GM21529 (cell line): Measurements from ENCODE around the gene NPR3.

Experiments
- ATAC-seq: cut with Tn5 transposase; IDR thresholded peaks from one replicate; pipeline ENCODE4 v1.9.1; 2021; ENCODE audit not compliant: unreplicated experiment

NPR3 gene, protein sequence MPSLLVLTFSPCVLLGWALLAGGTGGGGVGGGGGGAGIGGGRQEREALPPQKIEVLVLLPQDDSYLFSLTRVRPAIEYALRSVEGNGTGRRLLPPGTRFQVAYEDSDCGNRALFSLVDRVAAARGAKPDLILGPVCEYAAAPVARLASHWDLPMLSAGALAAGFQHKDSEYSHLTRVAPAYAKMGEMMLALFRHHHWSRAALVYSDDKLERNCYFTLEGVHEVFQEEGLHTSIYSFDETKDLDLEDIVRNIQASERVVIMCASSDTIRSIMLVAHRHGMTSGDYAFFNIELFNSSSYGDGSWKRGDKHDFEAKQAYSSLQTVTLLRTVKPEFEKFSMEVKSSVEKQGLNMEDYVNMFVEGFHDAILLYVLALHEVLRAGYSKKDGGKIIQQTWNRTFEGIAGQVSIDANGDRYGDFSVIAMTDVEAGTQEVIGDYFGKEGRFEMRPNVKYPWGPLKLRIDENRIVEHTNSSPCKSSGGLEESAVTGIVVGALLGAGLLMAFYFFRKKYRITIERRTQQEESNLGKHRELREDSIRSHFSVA

GRCh38 chr5:32710550-32711361 lies at the start of gene NPR3:
Gene NPR3, plus strand, starts transcription at chr5:32711321. Its CDS starts 456 bp downstream, at chr5:32711777.
- ATAC-seq, result no peak

- ATAC-seq, result no peak
These were observed 46.6 kb upstream of the NPR3 start for GRCh38 chr5:32664523-32664922.

- ATAC-seq, result no peak
These were observed 42.6 kb upstream of the NPR3 start for GRCh38 chr5:32668552-32668951.

DNA sequence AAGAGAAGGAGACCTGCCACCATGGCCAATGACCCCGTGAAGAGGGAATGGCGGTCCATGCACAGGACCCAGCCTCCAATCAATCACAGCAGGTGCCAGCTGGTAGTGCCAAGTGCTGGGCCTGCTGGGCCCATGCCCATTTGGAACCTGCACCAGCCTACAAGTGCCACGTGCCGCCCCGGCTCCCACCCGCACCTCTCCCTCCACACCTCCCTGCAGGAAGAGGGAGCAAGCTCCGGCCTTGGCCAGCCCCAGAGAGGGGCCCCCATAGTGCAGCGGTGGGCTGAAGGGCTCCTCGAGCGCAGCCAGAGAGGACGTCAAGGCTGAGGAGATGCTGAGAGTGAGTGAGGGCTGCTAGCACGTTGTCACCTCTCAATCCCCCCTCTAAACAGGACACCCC lies 37.8 kb upstream of the NPR3 start:
- no peak for ATAC-seq

GRCh38 chr5:32677023-32677422 lies 34.1 kb upstream of the NPR3 start:
- ATAC-seq, result no peak

- no peak for ATAC-seq
These were observed 32.6 kb upstream of the NPR3 start for GRCh38 chr5:32678472-32678871.

DNA sequence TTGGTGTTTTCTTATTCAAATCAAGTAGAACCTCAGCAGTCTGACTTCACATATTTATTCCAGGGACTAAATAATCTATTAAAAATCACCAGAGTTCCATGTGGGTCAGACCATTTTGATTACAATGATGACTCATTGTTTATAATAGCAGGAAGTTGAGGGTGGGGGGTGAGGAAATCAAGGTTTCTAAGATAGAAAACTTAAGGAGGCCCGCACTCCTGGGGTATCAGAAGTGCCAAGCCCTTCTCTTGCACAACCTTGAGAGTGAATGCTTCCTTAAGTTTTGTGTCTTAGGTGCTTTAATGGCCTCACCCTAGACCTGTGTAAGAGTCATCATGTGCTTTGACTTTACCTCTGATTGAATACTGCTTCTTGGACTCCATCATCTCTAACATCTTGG lies 31.9 kb upstream of the NPR3 start:
- ATAC-seq, result no peak

DNA sequence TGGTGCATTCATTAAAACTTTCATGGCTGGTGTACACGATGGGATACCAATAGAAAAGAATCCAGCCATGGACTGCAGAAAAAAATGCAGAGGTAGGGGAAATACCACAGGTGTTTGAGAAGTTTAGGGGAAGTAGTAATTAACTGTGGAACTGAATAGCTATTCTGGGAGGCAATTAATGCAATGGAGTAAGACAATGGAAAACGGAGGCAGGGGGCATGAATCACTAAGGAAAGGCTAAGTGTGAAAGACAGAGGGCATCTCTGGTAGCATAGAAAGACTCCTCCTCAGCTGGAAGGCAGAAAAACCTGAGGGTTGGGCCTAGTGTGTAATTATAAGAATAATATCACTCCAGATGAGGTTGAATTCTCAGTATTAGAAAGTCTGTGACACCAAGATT lies 30.9 kb upstream of the NPR3 start:
- no peak for ATAC-seq

DNA sequence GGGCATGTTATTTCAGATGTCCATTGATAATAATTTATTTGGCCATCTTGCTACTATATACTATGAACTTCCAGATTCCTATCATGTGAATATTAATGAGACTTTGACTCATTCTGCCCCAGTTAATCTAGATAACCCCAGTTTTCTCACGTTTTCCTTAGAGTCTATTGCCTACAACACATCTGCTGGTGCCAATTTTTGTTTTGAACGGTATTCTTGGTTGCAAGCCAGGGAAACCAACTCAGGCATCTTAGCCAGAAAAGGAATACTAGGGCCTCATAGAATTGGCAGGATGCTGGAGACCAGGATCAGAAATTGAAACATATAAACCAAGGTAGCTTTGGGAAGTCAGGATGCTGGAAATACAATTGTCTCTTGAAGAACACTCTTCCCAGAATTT lies 28.0 kb upstream of the NPR3 start:
- no peak for ATAC-seq

DNA sequence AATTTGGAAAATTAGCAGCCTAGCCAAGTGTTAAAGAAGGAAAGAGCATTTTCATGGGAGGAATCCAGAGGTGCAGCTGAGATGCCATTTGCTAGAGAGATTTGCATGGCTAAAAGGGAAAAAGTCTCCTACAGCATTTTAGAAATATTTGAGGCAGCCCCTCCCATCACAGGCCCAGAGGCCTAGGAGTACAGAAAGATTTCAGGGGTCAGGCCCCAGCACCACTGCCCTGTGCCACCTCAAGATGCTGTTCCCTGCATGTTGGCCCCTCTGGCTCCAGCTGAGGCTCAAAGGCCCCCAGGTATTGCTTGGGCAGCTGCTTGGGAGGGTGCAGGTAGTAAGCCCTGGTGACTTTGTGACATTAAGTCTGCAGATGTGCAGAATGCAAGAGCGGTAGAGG lies 26.9 kb upstream of the NPR3 start:
- no peak for ATAC-seq

GRCh38 chr5:32686799-32687498 lies 24.2 kb upstream of the NPR3 start:
- ATAC-seq, result no peak

- no peak for ATAC-seq
These were observed 23.7 kb upstream of the NPR3 start for GRCh38 chr5:32687499-32687831.

DNA sequence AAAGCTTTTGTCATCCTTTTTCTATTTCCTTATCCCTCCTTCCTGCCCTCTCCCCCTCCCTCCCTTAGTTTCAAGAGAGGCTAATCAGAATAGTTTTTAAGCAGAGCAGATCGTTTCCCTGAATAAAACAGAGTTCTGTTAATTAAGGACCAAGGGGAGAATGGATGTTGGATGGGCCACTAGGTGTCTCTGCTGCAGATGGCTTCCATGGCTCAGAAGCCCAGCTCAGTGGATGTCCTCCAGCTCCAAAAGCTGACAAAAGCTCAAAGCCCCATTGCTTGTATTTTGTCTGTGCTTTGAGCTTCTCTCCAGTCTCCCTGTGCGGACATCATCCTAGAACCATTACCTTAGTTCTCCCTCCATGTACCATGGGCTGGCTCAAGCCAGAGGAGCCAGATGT lies 21.0 kb upstream of the NPR3 start:
- ATAC-seq, result no peak

DNA sequence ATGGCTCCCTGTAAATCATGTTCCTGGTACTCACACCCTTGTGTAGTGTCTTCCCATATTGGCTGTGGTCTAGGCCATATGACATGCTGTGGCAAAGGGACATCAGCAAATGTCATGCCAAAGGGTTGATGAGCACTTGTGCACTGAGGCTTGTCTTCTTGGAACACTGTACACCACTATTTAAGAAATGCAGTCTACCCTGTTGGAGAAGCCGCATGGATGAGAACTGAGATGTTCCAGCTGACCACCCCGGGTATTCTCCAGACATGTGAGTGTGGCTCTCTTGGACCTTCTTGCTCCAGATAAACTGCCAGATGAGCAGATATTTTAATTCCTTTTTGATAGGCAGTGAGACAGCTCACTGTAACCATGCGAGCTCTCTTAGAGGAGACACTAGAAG lies 20.5 kb upstream of the NPR3 start:
- ATAC-seq, result no peak

- ATAC-seq, result no peak
These were observed 18.9 kb upstream of the NPR3 start for GRCh38 chr5:32692036-32692746.

GRCh38 chr5:32703957-32704356 lies 7.2 kb upstream of the NPR3 start:
- no peak for ATAC-seq

DNA sequence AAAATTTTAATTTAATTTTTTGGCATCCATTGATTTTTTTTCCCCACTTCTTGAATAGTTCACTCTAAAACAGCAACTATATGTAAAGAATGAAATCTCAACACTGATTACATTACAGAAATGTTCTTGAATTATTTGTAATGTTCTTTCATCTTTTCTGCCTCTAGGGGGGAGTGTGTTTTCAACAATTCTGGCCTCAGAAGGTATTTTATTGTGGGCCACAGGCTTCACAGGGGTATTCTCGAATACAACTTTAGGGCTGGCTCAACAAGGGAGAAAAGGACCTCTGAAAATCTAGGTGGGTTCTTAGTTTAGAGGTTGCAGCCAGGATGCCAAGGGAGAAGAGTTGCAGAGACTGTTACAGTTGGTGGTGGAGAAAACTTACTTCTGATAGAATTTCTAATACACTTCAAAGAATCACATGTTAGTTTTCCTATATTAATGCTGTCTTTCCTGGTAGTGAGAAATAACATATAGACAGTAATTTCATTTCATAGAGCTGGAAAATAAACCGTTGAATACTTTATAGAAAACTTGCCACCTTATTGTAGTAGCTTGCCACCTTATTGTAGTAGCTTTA lies 3.6 kb upstream of the NPR3 start:
- ATAC-seq, result no peak

- no peak for ATAC-seq
These were observed 2.2 kb upstream of the NPR3 start for GRCh38 chr5:32708949-32709348.

DNA sequence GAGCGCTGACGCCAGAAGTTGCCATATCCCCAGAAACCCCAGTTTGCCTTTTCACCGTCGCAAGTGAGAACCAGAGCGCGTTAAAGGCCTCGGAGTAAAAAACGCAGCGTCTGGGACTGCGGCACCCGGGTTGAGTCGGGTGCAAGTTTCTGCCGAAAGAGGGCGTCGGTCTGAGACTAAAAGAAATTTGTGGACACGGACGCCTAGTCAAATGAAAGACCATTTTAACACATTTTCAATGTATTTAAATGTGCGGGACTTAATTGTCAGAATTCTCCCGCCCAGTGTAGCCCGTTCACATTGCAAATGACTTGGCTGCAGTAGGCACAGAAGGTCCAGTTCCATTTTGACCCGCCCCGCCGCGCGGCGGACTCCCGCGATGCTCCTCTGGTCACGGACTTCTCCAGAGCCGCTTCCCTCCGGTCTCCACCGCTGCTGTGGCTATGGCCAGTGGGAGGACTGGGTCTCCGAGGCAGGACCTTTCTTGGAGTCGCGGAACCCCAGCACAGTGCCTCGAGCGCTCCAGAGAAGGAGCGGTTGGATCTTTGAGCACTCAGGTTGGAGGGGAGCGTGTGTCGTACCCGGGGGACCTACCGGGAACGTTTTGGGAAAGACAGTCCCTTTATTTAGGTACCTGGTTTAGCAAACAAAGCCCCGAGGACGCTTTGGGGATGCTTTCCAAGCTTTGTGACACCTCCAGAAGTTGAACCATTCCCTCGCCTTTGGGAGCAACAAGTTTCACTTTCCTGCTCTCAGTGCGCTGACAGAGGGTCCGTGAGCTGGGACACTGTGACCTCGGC lies 1.2 kb upstream of the NPR3 start:
- ATAC-seq, result peak; percentile 60

GRCh38 chr5:32711362-32711680 lies 200 bp downstream of the NPR3 start:
- no peak for ATAC-seq
